ENCODE results near the gene SPHK2.

DNA sequence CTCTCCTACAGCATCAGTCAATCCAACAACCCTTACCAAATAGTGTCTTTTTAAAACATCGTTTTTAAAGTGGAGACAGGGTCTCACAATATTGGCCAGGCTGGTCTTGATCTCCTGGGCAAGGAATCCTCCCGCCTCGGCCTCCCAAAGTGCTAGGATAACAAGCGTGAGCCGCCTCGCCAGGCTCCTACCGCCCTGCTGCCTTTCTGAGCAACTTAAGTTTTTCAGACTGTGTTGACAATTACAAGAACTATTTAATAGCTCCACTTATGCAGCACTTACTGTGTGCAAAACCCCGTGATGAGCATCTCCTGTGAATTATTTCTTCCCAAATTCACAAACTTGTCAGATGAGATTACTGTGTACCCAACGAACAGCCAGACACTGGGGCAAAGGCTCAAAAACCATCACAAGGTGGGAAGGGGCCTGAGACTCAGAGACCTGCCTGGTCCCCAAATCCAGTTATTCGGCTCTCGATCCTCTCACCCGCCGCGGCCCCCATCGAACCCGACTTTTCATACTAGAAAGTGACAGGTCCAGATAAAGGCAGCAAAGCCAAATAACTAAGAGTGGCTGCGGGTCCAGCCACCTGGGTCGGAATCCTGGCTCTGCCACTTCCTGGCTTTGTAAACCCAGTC is 909 bp upstream of the SPHK2 start:
- TF ChIP-seq, protein P1, sequence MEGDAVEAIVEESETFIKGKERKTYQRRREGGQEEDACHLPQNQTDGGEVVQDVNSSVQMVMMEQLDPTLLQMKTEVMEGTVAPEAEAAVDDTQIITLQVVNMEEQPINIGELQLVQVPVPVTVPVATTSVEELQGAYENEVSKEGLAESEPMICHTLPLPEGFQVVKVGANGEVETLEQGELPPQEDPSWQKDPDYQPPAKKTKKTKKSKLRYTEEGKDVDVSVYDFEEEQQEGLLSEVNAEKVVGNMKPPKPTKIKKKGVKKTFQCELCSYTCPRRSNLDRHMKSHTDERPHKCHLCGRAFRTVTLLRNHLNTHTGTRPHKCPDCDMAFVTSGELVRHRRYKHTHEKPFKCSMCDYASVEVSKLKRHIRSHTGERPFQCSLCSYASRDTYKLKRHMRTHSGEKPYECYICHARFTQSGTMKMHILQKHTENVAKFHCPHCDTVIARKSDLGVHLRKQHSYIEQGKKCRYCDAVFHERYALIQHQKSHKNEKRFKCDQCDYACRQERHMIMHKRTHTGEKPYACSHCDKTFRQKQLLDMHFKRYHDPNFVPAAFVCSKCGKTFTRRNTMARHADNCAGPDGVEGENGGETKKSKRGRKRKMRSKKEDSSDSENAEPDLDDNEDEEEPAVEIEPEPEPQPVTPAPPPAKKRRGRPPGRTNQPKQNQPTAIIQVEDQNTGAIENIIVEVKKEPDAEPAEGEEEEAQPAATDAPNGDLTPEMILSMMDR (IDR thresholded peaks at IDR 0.05) = no peak
- no peak for TF ChIP-seq POLR2A (IDR thresholded peaks at IDR 0.05)
